ENCODE measurements around the gene CDHR2. TPM values are rescaled to one million over a fixed set of nuclear protein-coding genes. Genes with fewer than 3 reads are reported as not detected.

The CDHR2 gene
- total and polyA plus RNA-seq, 12 donors = 0.03 to 0.22 (median 0.19) TPM; not detected in 9

- ATAC-seq = no peak
- no peak overlapping the region for H3K27ac ChIP-seq
- DNase-seq = no peak
- no peak overlapping the region for H3K4me3 ChIP-seq
- H3K4me1 ChIP-seq = peaks cover 0 to 4% (median 0%) of the 10 kb centered on the region in 9 donors
- intact Hi-C loops (cut with DNase I) = loop anchor here in 1 of 10 donors (10.0 kb wide), 1 partner anchor 178 kb away; the partner anchor contains the start of gene CLTB
- TF ChIP-seq CTCF (IDR thresholded peaks at IDR 0.05) = no peak
- no peaks in the 10 kb centered on the region for H3K36me3 ChIP-seq
- WGBS, 2 donors = 90 to 94% methylated on average over 3 of the region's 3 CpGs
- H3K27me3 ChIP-seq = peaks cover 0 to 19% (median 8%) of the 10 kb centered on the region in 7 donors
- H3K9me3 ChIP-seq = no peaks in the 10 kb centered on the region
Observed at GRCh38 chr5:176592573-176592972, 43.4 kb downstream of the CDHR2 start.

GRCh38 chr5:176593273-176593869 is 44.2 kb downstream of the CDHR2 start:
- intact Hi-C loops (cut with DNase I) = loop anchor here in 1 of 10 donors (10.0 kb wide), 1 partner anchor 179 kb away; the partner anchor contains the start of gene CLTB

GRCh38 chr5:176594554-176594953 is 45.4 kb downstream of the CDHR2 start:
- no peak for DNase-seq
- Histone ChIP-seq H3K27ac (no peak overlapping the region), H3K36me3 (no peaks in the 10 kb centered on the region), H3K4me1 (peaks cover 0 to 4% (median 0%) of the 10 kb centered on the region in 9 donors), H3K9me3 (no peaks in the 10 kb centered on the region), H3K27me3 (peaks cover 0 to 34% (median 8%) of the 10 kb centered on the region in 7 donors), H3K4me3 (no peak overlapping the region)
- intact Hi-C loops (cut with DNase I) = loop anchor here in 1 of 10 donors (10.0 kb wide), 1 partner anchor 180 kb away; the partner anchor contains the start of gene CLTB
- no peak for TF ChIP-seq CTCF (IDR thresholded peaks at IDR 0.05)
- 84 to 89% methylated on average over 8 of the region's 8 CpGs for WGBS, 2 donors
- ATAC-seq = no peak

More at GRCh38 chr5:176593273-176593869, 44.2 kb downstream of the CDHR2 start:
- Histone ChIP-seq H3K4me1 (peaks cover 0 to 4% (median 0%) of the 10 kb centered on the region in 9 donors), H3K4me3 (no peak overlapping the region), H3K27ac (no peak overlapping the region), H3K27me3 (peaks cover 0 to 27% (median 8%) of the 10 kb centered on the region in 7 donors), H3K9me3 (no peaks in the 10 kb centered on the region), H3K36me3 (no peaks in the 10 kb centered on the region)
- 90 to 91% methylated on average over 12 of the region's 12 CpGs for WGBS, 2 donors
- no peak for TF ChIP-seq CTCF (IDR thresholded peaks at IDR 0.05)
- DNase-seq (no peak), ATAC-seq (no peak)

GRCh38 chr5:176595386-176595943 is 46.3 kb downstream of the CDHR2 start:
- Histone ChIP-seq H3K27me3 (peaks cover 0 to 34% (median 8%) of the 10 kb centered on the region in 7 donors), H3K4me3 (no peak overlapping the region), H3K36me3 (no peaks in the 10 kb centered on the region), H3K27ac (no peak overlapping the region), H3K4me1 (peaks cover 0 to 4% (median 0%) of the 10 kb centered on the region in 9 donors), H3K9me3 (no peaks in the 10 kb centered on the region)
- ATAC-seq (no peak), DNase-seq (no peak)
- WGBS, 2 donors = 80% methylated on average over 11 of the region's 11 CpGs
- TF ChIP-seq CTCF (IDR thresholded peaks at IDR 0.05) = no peak
- intact Hi-C loops (cut with DNase I) = loop anchor here in 1 of 10 donors (10.0 kb wide), 1 partner anchor 181 kb away; the partner anchor contains the start of gene CLTB
